Mesodermal cell (in vitro differentiated cells): ENCODE data around the gene OGFOD3.

Experiments
- H3K27ac ChIP-seq: 2 replicates; pipeline ENCODE4 v1.7.0; 2013; ENCODE audit warnings: mild to moderate bottlenecking, low read depth, low read length, moderate library complexity; ENCODE audit not compliant: severe bottlenecking
- H3K36me3 ChIP-seq: 2 replicates; pipeline ENCODE4 v1.7.1; 2013; ENCODE audit warnings: mild to moderate bottlenecking, low read length, moderate library complexity; ENCODE audit not compliant: control insufficient read depth, insufficient read depth
- H3K4me1 ChIP-seq: one replicate; pipeline ENCODE4 v1.7.1; 2013; ENCODE audit warnings: mild to moderate bottlenecking, low read length; ENCODE audit not compliant: insufficient read depth, control insufficient read depth, poor library complexity, severe bottlenecking
- H3K4me3 ChIP-seq: 2 replicates; pipeline ENCODE4 v1.7.0; 2013; ENCODE audit warnings: low read length, control low read depth, mild to moderate bottlenecking; ENCODE audit not compliant: insufficient read depth, poor library complexity, severe bottlenecking; ENCODE audit errors: extremely low read depth
- H3K9me3 ChIP-seq: 2 replicates; pipeline ENCODE4 v1.7.1; 2013; ENCODE audit warnings: mild to moderate bottlenecking, low read length, moderate library complexity; ENCODE audit not compliant: control insufficient read depth
- WGBS, 2 experiments: methylation state at CpG; one replicate each; pipeline ENCODE4 v1.1.5; 2013; ENCODE audit warnings: missing lambda C conversion rate in 2 of 2; ENCODE audit not compliant: insufficient coverage in 2 of 2; 5-methylcytosine and 5-hydroxymethylcytosine counted together

OGFOD3 gene

GRCh38 chr17:82403662-82404660 is 14.4 kb downstream of the OGFOD3 start:
- WGBS, 2 experiments: 95 to 97% methylated on average over 48 to 67 of the region's 67 CpGs
- no peak overlapping the region for H3K27ac ChIP-seq

GRCh38 chr17:82402865-82403264 is 15.5 kb downstream of the OGFOD3 start:
- Histone ChIP-seq H3K9me3 (no peaks in the 10 kb centered on the region), H3K4me1 (no peaks in the 10 kb centered on the region), H3K36me3 (peaks cover 19% of the 10 kb centered on the region), H3K4me3 (no peak overlapping the region), H3K27ac (no peak overlapping the region)
- 96 to 100% methylated on average over 5 to 7 of the region's 7 CpGs for WGBS, 2 experiments

More at GRCh38 chr17:82403662-82404660, 14.4 kb downstream of the OGFOD3 start:
- Histone ChIP-seq H3K4me1 (no peaks in the 10 kb centered on the region), H3K4me3 (no peak overlapping the region), H3K9me3 (no peaks in the 10 kb centered on the region), H3K36me3 (peaks cover 19% of the 10 kb centered on the region)

- no peaks in the 10 kb centered on the region for H3K9me3 ChIP-seq
- 92 to 98% methylated on average over 8 to 15 of the region's 19 CpGs for WGBS, 2 experiments
- no peak overlapping the region for H3K27ac ChIP-seq
- peaks cover 13% of the 10 kb centered on the region for H3K36me3 ChIP-seq
- no peaks in the 10 kb centered on the region for H3K4me1 ChIP-seq
- no peak overlapping the region for H3K4me3 ChIP-seq
Observed at GRCh38 chr17:82400830-82401229, 17.6 kb downstream of the OGFOD3 start.

- H3K27ac ChIP-seq: no peak overlapping the region
- no peak overlapping the region for H3K4me3 ChIP-seq
- H3K36me3 ChIP-seq: peaks cover 13% of the 10 kb centered on the region
- H3K9me3 ChIP-seq: no peaks in the 10 kb centered on the region
- 96% methylated on average over 6 of the region's 7 CpGs; no CpG with 5 or more reads in 1 of the 2 experiments for WGBS, 2 experiments
- H3K4me1 ChIP-seq: no peaks in the 10 kb centered on the region
Observed at GRCh38 chr17:82400206-82400605, 18.2 kb downstream of the OGFOD3 start.

- Histone ChIP-seq H3K27ac (no peak overlapping the region), H3K4me3 (no peak overlapping the region), H3K9me3 (no peaks in the 10 kb centered on the region), H3K36me3 (peaks cover 13% of the 10 kb centered on the region), H3K4me1 (no peaks in the 10 kb centered on the region)
- 88 to 95% methylated on average over 13 to 16 of the region's 18 CpGs for WGBS, 2 experiments
Observed at GRCh38 chr17:82399601-82400101, 18.7 kb downstream of the OGFOD3 start.

DNA sequence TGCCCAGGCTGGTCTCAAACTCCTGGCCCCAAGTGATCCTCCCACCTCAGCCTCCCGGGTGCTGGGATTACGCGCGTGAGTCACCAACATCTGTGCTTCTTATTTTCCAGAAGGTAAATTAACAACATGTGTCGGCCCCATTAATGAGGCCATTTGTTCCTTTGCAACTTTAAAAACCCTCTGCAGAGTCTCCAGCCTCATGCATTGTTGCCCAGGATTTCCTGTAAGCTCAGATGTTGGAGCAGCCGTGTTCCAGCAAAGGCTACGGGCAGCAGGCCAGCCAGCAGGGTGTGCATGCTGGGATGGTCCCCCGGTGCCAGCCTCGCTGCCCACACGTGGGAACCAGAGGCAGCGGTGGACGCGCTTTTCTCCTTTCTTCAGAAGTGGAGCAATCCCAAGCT is 19.3 kb downstream of the OGFOD3 start:
- Histone ChIP-seq H3K27ac (no peak overlapping the region), H3K4me3 (no peak overlapping the region), H3K9me3 (no peaks in the 10 kb centered on the region), H3K36me3 (peaks cover 14% of the 10 kb centered on the region), H3K4me1 (no peaks in the 10 kb centered on the region)
- 95 to 98% methylated on average over 13 of the region's 13 CpGs for WGBS, 2 experiments

GRCh38 chr17:82397449-82398335 is 20.7 kb downstream of the OGFOD3 start:
- H3K27ac ChIP-seq: no peak overlapping the region
- H3K36me3 ChIP-seq: peaks cover 7% of the 10 kb centered on the region
- H3K4me3 ChIP-seq: no peak overlapping the region
- no peaks in the 10 kb centered on the region for H3K9me3 ChIP-seq
- WGBS, 2 experiments: 92% methylated on average over 33 to 35 of the region's 38 CpGs
- H3K4me1 ChIP-seq: no peaks in the 10 kb centered on the region

- 79 to 83% methylated on average over 15 of the region's 19 CpGs for WGBS, 2 experiments
- H3K4me1 ChIP-seq: no peaks in the 10 kb centered on the region
- peaks cover 7% of the 10 kb centered on the region for H3K36me3 ChIP-seq
- no peaks in the 10 kb centered on the region for H3K9me3 ChIP-seq
- no peak overlapping the region for H3K27ac ChIP-seq
- no peak overlapping the region for H3K4me3 ChIP-seq
Observed at GRCh38 chr17:82396601-82397435, 21.6 kb downstream of the OGFOD3 start.

- Histone ChIP-seq H3K4me3 (no peak overlapping the region), H3K36me3 (peaks cover 2% of the 10 kb centered on the region), H3K9me3 (no peaks in the 10 kb centered on the region), H3K4me1 (no peaks in the 10 kb centered on the region), H3K27ac (no peak overlapping the region)
- 96 to 98% methylated on average over 9 to 10 of the region's 12 CpGs for WGBS, 2 experiments
Observed at GRCh38 chr17:82394278-82394677, 24.1 kb downstream of the OGFOD3 start.

GRCh38 chr17:82392941-82393340 is 25.4 kb downstream of the OGFOD3 start:
- Histone ChIP-seq H3K4me3 (no peak overlapping the region), H3K27ac (no peak overlapping the region), H3K9me3 (no peaks in the 10 kb centered on the region), H3K4me1 (no peaks in the 10 kb centered on the region), H3K36me3 (peaks cover 2% of the 10 kb centered on the region)
- WGBS, 2 experiments: 90 to 95% methylated on average over 15 of the region's 15 CpGs
